ENCODE data around the gene SFXN4.
"Not testable (repeated sequence)": the region's sequence is repeated elsewhere in the genome, so short reads cannot be mapped to it uniquely, and the experiment has no call there.

SFXN4 gene

DNA sequence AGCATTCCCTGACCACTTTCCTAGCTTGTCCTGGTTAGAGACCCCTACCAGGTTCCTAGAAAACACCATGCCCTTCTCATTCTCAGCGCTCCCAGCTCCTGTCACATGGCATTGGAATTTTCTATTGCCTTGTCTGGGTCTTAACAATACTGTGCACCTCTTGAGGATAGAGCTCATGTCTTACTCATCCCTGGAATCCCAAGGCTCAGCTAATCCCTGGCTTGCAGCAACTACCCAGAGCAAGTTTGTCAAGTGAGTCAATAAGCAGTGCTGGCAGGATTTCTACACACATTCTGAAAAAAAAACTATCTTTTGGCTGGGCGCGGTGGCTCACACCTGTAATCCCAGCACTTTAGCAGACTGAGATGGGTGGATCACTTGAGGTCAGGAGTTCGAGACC lies 24.8 kb upstream of the SFXN4 start:
- no peak for DNase-seq

- no peak for DNase-seq
These were observed 24.3 kb upstream of the SFXN4 start for GRCh38 chr10:119189811-119190282.

- DNase-seq: no peak
These were observed 18.3 kb upstream of the SFXN4 start for GRCh38 chr10:119183664-119184412.

- not testable (repeated sequence) for DNase-seq
These were observed 15.4 kb upstream of the SFXN4 start for GRCh38 chr10:119180850-119181400.

GRCh38 chr10:119178372-119179119 lies 13.0 kb upstream of the SFXN4 start, which contains the start of gene PRDX3:
Gene PRDX3, minus strand, starts transcription at chr10:119178812. Its CDS starts 22 bp downstream, at chr10:119178790.
- peak; percentile 82 for DNase-seq

GRCh38 chr10:119177708-119178371 lies 12.3 kb upstream of the SFXN4 start:
- DNase-seq: no peak

DNA sequence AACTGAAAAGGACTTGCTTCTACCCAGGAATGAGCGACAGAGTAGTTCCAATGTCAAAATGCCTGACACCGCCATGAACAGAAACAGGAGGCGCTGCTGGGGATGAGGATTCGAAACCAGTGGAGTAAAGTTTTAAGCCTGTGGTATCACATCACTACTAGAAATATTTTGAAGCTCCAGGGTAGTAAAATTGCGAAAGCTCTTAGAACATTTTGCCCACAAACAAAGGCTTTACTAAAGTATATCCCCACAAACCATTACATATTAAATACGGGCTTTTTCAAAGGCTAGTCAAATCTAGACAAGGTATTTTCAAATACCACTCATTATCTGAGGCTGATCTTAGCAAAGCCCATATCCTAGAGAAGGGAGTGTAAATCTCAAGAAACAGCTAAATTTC lies 10.7 kb upstream of the SFXN4 start:
- DNase-seq: no peak

DNA sequence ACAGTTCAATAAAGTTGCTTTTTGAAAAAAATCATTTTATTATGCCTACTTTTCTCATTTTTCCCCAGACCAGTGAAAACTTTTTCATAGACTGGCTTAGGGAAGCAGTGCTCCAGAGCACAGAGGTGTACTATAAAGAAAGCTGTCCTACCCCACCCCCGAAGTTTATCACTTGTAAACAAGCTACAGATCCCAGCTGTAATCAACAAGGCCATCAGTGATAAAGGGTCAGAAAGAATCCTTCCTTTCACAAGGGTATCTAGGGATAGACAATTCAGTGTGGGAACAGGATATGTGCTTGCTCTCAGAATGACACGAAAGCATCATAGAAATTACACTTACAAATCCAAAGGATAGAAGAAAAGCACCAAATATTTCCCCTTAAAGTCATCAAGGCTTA lies 8.6 kb upstream of the SFXN4 start:
- DNase-seq: no peak

DNA sequence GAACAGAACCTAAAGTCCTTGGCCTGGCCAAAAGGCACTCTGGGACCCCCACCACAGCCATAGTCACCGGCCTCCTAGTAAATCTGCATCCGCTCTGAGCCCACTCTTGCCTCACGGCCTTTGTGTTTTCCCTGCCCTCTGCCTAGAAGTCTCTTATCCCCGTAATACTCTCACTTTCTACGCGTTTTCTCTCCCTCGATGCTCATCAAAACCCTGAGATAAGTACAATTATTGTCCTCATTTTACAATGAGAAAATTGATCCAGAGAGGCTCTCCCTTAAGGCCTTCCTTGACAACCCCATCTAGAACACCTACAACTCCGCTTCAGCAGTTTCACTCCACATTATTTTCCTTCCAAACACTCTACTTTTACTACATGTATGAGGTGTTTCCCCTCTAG lies 1.5 kb upstream of the SFXN4 start:
- no peak for DNase-seq

GRCh38 chr10:119166564-119166963 lies 1.1 kb upstream of the SFXN4 start:
- DNase-seq: no peak

DNA sequence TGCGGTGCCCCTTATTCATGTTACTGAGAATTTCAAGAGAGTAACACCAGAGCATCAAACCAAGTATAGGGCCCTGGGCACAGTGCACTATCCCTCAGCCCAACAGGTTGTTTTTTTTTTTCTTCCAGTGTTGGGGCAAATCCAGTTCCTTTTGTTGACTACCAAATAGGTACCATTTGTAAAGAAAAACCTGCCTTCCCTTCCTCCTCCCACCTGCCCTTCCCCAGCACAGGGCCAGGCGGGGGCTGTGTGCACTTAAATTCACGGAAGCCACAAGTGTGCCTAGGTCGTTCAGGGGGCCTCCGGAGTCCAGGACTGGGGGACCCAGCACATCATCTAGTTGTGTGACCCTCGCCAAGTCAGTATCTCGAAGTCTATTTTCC lies 595 bp upstream of the SFXN4 start:
- DNase-seq: no peak

DNA sequence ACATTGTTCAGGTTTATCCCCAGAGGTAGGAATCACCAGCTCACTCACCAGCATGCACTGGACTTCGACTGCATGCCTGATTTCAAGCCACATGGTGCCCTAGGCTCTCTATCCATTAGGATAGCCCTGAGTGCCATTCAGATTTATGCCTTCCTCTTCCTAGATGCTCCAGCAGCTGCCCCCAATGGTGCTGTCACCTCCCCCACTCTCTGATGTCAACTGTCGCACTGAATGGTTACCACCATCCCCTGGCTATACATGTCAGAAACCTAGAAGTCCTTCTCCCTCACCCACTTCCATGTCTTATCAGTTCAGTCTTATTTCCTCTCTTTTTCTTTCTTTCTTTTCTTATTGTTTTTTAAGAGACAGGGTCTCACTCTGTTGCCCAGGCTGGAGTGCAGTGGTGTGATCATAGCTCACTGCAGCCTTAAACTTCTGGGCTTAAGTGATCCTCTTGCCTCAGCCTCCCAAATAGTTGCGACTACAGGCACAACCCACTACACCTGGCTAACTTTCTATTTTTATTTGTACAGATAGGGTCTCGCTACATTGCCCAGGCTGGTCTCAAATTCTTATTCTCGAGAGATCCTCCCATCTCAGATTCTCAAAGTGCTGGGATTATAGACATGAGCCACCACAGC lies 2.9 kb downstream of the SFXN4 start:
- no peak for DNase-seq

DNA sequence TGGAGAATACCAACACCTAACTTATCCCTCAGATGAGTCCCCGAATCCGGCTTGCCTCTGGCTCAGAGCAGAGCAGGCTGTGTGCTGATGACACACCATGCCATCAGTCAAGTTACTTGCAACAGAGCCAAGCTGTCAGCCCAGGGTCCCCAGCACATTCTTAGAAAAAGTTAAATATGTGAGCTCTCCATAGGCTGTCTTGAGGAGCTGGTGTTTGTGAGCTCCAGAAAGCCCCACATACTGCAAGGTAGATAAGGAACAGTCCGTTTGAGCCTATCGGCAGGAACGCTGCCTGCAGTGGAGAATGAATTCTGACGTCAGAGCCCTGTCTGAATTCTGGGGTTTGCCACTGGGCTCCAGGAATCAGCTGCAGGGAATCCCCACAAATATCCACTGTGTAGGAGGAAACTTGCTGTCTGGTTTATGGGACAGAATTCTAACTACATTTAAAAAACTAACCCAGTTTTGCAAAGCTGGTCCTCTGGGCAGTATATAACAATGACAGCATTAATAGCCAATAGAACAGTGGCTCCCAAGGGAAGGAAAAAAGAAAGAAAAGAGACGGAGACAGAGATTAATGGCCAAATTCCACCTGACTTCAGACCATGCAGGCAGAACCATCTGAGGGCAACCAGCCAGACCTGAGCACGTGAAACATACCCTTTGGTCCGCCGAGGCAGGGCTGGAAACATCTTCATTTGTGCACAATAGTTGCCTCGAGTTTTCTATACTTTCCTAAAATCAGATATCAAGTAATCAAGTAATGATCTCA lies 3.6 kb downstream of the SFXN4 start:
- DNase-seq: no peak

DNA sequence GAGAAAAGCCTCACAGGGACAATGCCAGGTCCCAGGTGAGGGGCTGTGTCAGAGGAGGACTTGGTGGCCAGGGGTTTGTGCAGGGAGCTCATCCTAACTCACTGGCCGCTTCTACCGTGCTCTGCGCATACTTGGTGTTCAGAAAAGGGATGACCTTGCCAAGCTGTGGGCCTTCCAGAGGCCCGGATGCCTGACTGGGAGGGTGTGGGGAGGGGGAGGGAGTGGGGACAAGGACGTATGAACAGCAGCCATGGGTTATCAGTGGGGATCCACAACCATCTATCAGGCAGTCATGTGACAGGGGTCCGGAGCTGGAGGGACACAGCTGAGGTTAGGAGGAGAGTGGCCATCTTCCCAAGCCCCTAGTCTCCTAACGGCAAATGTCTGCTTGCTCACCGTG lies 6.2 kb downstream of the SFXN4 start:
- no peak for DNase-seq

DNA sequence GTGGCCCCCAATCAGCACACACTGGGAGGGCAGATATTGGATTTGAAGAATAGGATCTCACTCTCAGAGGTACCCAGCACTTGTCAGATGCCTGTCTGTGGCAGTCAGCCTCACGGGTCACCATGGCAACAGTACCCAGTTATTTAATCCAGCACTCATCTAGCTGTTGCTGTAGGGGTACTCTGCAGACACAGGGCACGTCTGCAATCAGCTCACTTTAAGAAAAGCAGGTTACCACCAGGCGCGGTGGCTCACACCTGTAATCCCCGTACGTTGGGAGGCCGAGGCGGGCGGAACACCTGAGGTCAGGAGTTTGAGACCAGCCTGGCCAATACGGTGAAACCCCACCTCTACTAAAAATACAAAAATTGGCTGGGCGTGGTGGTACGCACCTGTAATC lies 11.9 kb downstream of the SFXN4 start:
- no peak for DNase-seq

DNA sequence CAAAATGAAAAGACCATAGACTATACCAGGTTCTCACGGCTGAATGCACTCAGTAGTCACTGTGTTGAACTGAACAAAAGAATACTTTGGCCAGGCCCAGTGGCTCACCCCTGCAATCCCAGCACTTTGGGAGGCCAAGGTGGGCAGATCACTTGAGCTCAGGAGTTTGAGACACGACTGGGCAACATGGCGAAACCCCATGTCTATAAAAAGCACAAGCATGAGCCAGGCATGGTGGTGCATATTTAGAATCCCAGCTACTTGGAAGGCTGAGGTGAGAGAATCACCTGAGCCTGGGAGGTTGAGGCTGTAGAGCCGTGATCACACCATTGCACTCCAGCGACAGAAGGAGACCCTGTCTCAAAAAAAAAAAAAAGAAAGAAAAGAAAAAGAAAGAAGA lies 12.5 kb downstream of the SFXN4 start:
- no peak for DNase-seq

DNA sequence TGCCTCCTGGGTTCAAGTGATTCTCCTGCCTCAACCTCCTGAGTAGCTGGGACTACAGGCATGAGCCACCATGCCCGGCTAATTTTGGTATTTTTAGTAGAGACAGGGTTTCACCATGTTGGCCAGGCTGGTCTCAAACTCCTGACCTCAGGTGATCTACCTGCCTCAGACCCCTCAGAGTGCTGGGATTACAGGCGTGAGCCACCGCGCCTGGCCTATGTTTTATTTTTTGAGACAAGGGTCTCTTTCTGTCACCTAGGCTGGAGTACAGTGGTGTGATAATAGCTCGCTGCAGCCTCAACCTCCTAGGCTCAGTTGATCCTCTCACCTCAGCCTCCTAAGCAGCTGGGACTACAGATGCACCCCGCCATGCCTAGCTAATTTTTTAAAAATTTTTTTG lies 13.9 kb downstream of the SFXN4 start:
- not testable (repeated sequence) for DNase-seq

DNA sequence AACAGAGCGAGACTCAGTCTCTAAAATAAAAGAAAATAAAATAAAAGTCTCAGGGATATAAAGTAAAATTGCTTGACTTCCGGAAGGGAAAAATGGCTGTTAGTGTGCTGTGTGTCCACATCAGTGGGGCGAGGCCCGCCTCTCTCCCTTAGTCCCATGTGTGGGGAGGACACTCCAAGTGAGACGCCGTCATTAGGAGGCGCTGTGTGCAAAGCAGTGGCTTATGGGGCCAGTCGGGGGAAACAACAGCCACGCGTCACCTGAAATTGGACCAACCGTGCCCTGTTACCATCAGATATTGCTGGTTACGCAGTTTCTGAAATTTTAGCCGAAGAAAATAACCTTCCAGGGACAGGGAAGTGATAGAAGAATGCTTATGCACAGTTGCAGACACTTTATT lies 15.8 kb downstream of the SFXN4 start:
- no peak for DNase-seq

DNA sequence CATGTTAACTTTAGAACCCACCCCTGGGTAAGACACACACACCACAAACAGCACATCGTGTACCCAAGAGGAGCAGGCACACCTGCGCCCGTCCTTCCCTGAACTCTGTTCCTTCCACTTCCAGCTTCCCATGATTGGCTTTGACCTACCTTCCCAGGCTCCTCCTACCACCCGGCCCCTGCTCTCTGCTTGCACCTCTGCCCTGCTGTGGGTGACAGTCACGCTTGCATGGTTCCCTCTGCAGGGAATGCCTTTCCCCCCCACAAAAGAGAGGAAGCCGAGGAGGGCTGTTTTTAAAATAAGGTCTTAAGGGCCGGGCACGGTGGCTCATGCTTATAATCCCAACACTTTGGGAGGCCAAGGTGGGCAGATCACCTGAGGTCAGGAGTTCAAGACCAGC lies 16.4 kb downstream of the SFXN4 start:
- no peak for DNase-seq

DNA sequence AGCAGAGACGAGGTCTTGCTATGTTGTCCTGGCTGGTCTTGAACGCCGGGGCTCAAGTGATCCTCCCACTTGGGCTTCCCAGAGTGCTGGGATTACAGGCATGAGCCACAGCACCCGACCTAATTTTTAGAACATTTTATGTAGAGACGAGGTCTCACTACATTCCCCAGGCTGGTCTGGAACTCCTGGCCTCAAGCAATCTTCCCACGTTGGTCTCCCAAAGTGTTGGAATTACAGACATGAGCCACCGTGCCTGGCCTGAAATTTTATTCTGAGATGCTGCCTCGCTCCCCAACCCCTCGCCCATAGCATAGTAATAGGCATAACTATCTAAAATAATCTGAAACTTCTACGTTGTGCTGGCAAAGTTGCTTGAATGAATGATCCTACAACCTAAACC lies 21.9 kb downstream of the SFXN4 start:
- no peak for DNase-seq

GRCh38 chr10:119140603-119141245 lies 24.8 kb downstream of the SFXN4 start:
- no peak for DNase-seq

Measured in NCI-H1105 treated with DMSO at 0.1 percent for 48 hours (cell line).